Motor neuron (in vitro differentiated cells): Measurements from ENCODE around the gene ZNF292. TPM values are rescaled to one million over a fixed set of nuclear protein-coding genes. Genes with fewer than 3 reads are reported as not detected.
A peak's percentile ranks its signal among the peaks of the same experiment; 100 is the strongest.
"Not testable (repeated sequence)": the region's sequence is repeated elsewhere in the genome, so short reads cannot be mapped to it uniquely, and the experiment has no call there.

Experiments used
- ATAC-seq, 8 experiments: fragments of 200-7000 bp; cut with Tn5 transposase; replicated peaks in 6 of 8; 2 replicates each; pipeline ENCODE4 v1.8.0; 2021; ENCODE audit warnings: mild to moderate bottlenecking in 8 of 8, moderate library complexity in 8 of 8
- H3K27ac ChIP-seq, 2 donors: fragments of 250-450 bp; sonication (Bioruptor Pico); 2 replicates each; pipeline ENCODE4 v1.9.0; 2021; ENCODE audit warnings: antibody characterized with exemption in 2 of 2, mild to moderate bottlenecking in 2 of 2, moderate library complexity in 1 of 2
- H3K4me1 ChIP-seq, 2 donors: fragments of 250-450 bp; sonication (Bioruptor Pico); replicated peaks in 1 of 2; 2 replicates each; pipeline ENCODE4 v1.6.1; 2021; ENCODE audit warnings: antibody characterized with exemption in 2 of 2, mild to moderate bottlenecking in 2 of 2, moderate library complexity in 1 of 2
- H3K4me3 ChIP-seq, 5 donors: fragments of 250-450 bp; sonication (Bioruptor Pico); 2 replicates each; pipeline ENCODE4 v1.9.0; 2021; ENCODE audit warnings: antibody characterized with exemption in 5 of 5, mild to moderate bottlenecking in 5 of 5, moderate library complexity in 4 of 5
- WGBS, 10 experiments: fragments of 450-650 bp; shearing (Covaris generic); methylation state at CpG; one replicate each; pipeline ENCODE4 v1.0.0; 2022; 5-methylcytosine and 5-hydroxymethylcytosine counted together
- in situ Hi-C, 9 experiments: fragments of 400-800 bp; cut with MboI; loops; one replicate each; pipeline ENCODE4 v1.15.0; 2021; ENCODE audit warnings: low sequenced_read_pairs in 9 of 9, low pct_unique_long_range_greater_than_20kb in 2 of 9; ENCODE audit not compliant: unreplicated experiment in 9 of 9
- total RNA-seq, 8 experiments: library from RNA; unstranded; fragments of 300-600 nt; gene quantifications; 2 replicates each; pipeline versions ENCODE4 v1.2.3 to v1.2.4, GENCODE V29; 2022

Gene ZNF292
- 10 to 100 TPM; 18.2 to 67.0 (median 50.7) TPM for total RNA-seq

GRCh38 chr6:87154993-87155841 is at the start of gene ZNF292:
TSS of gene ZNF292 (plus strand) at chr6:87155565. CDS start at chr6:87155592, 27 bp downstream.
- H3K27ac ChIP-seq: peak within 1 kb of the TSS; percentile 95 to 99
- peaks cover 25 to 42% of the 10 kb centered on the region in 2 donors for H3K4me1 ChIP-seq
- peak within 1 kb of the TSS; percentile 59 to 93 (median 84) for H3K4me3 ChIP-seq
- peak; percentile 61 to 89 (median 84) for ATAC-seq
- 0 to 3% (median 0%) methylated on average over 1 to 26 of the region's 75 CpGs; no CpG with 5 or more reads in 2 of the 10 experiments for WGBS, 10 experiments
- in situ Hi-C loops: no loop called here

DNA sequence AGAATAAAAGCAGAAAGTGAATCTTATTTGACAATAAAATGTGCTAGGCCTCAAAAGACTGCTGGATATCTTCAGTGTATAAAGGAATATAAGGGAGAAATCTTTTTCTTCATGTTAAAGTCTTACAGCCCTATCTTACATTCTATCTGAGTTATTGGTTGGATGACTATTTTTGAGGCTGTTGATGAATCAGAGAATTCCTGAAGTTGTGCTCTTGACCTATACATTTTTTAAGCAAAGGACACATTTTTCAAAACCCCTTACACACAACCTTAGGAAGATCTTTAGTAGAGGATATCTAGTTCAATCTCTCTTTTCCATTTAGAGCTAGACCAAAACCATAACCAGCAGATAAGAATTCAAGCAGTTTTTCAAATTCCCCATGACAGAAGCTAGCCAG is 49.5 kb upstream of the ZNF292 start:
- in situ Hi-C loops: no loop called here
- Histone ChIP-seq H3K27ac (no peak overlapping the region), H3K4me3 (no peak overlapping the region), H3K4me1 (peaks cover 4 to 7% of the 10 kb centered on the region in 2 donors)
- no peak for ATAC-seq

DNA sequence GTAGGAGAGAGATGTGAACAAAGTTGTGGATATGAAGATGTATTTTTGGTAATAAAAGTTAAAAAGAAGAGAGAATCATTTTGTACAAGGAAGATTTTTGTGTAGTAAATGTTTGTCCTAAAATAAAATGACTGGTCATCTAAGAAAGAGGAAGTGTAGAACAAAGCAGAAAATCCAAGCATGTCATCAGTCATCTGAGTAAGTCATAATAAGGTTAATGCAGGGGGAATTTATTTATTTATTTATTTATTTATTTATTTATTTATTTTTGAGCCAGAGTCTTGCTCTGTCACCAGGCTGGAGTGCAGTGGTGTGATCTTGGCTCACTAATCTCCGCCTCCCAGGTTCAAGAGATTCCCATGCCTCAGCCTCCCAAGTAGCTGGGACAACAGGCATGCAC is 44.7 kb upstream of the ZNF292 start:
- in situ Hi-C loops: no loop called here
- WGBS, 10 experiments: 33 to 100% (median 100%) methylated on average over 1 of the region's 1 CpG; no CpG with 5 or more reads in 5 of the 10 experiments
- peaks cover 0 to 6% of the 10 kb centered on the region in 2 donors for H3K4me1 ChIP-seq
- H3K4me3 ChIP-seq: no peak overlapping the region
- no peak for ATAC-seq
- no peak overlapping the region for H3K27ac ChIP-seq

DNA sequence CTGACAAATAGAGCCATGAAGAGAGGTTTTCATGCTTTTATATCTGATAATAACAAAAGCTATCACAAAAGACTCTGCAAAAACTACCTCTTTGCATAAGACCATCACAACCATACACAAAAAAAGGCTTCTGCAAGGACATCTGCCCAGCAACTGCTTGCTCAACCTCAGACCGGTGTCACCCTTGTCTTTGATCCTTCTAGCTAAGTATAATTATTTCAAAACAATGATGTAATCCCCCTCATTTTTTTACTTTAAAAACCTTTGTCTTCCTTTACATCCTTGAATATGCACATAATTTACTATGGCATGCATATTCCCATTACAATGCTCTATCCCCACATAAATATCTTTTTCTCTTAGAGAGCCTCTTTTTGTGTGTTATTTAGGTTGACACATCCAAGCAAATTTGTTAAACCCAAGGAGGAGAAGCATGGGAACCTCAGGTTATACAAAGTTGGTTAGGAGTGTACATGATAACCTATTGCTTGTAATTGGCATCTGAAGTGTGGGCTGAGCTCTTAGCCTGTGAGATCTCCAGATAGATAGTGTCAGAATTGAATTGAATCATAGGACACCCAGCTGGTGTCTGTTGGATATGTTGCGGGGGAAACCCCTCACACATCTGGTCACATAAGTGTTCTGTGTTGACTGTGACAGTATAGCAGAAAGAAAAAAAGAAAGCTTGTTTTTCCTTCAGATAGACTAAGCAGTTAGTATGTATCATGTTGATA is 39.8 kb upstream of the ZNF292 start:
- H3K4me3 ChIP-seq: no peak overlapping the region
- in situ Hi-C loops: no loop called here
- peaks cover 0 to 6% of the 10 kb centered on the region in 2 donors for H3K4me1 ChIP-seq
- 0 to 87% (median 38%) methylated on average over 1 to 2 of the region's 2 CpGs for WGBS, 10 experiments
- no peak overlapping the region for H3K27ac ChIP-seq
- peak in 4 of 8 experiments; percentile 63 to 94 (median 82) for ATAC-seq

GRCh38 chr6:87116922-87117321 is 38.4 kb upstream of the ZNF292 start:
- in situ Hi-C loops: no loop called here
- no peak overlapping the region for H3K4me3 ChIP-seq
- peaks cover 0 to 6% of the 10 kb centered on the region in 2 donors for H3K4me1 ChIP-seq
- WGBS, 10 experiments: 0 to 100% (median 85%) methylated on average over 1 to 2 of the region's 2 CpGs; no CpG with 5 or more reads in 2 of the 10 experiments
- no peak overlapping the region for H3K27ac ChIP-seq
- no peak for ATAC-seq

- H3K27ac ChIP-seq: no peak overlapping the region
- no peak overlapping the region for H3K4me3 ChIP-seq
- 26 to 93% (median 85%) methylated on average over 2 to 4 of the region's 4 CpGs for WGBS, 10 experiments
- in situ Hi-C loops: no loop called here
- H3K4me1 ChIP-seq: peaks cover 0 to 6% of the 10 kb centered on the region in 2 donors
- no peak for ATAC-seq
Observed at GRCh38 chr6:87118054-87118453, 37.3 kb upstream of the ZNF292 start.

DNA sequence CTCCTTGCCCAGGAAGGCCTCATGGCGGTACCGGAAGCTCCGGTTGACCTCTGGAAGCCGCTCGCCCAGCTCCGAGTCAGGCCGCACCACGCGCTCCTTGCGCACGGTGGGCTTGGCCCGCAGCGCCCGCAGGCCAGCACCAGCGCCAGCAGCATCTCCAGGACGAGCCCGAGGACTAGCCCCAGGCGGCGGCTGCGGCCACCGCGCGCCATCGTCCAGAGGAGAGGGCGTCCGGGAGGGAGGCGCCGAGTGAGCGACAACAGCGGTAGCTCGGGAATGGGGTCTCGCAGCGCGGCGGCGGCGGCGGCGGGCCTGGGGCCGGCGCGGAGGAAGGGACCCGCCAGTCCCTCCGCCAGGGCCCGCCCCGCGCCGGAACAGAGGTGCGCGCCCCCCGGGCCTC is 32.9 kb upstream of the ZNF292 start:
- no peak for ATAC-seq
- WGBS, 10 experiments: 49 to 100% (median 90%) methylated on average over 1 to 24 of the region's 51 CpGs; no CpG with 5 or more reads in 4 of the 10 experiments
- Histone ChIP-seq H3K4me1 (no peaks in the 10 kb centered on the region), H3K27ac (no peak overlapping the region), H3K4me3 (no peak overlapping the region)
- in situ Hi-C loops: no loop called here

- in situ Hi-C loops: no loop called here
- Histone ChIP-seq H3K4me1 (no peaks in the 10 kb centered on the region), H3K4me3 (no peak overlapping the region), H3K27ac (no peak overlapping the region)
- no peak for ATAC-seq
- 57 to 100% (median 94%) methylated on average over 2 to 5 of the region's 5 CpGs for WGBS, 10 experiments
Observed at GRCh38 chr6:87124074-87124473, 31.3 kb upstream of the ZNF292 start.

GRCh38 chr6:87126501-87126900 is 28.9 kb upstream of the ZNF292 start:
- no peak overlapping the region for H3K27ac ChIP-seq
- no peak overlapping the region for H3K4me3 ChIP-seq
- no peaks in the 10 kb centered on the region for H3K4me1 ChIP-seq
- in situ Hi-C loops: loop anchor here in 1 of 9 experiments (25.0 kb wide), 1 partner anchor 261 kb away; no protein-coding TSS in a partner anchor
- 0 to 80% (median 25%) methylated on average over 1 of the region's 1 CpG; no CpG with 5 or more reads in 1 of the 10 experiments for WGBS, 10 experiments
- no peak for ATAC-seq

DNA sequence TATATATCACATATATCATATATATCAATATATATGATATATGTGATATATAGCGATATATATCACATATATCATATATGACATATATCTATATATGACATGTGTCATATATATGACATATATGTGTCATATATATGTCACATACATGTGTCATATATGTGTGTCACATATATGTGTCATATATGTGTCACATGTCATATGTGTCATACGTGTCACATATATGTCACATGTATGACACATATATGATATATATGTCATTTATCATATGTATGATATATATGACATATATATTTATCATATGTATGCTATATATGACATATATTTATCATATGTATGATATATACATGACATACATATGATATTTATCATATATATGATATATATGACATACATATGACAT is 27.6 kb upstream of the ZNF292 start:
- no peak overlapping the region for H3K4me3 ChIP-seq
- no peak for ATAC-seq
- 79 to 100% (median 80%) methylated on average over 2 of the region's 2 CpGs; no CpG with 5 or more reads in 7 of the 10 experiments for whole genome bisulfite sequencing, 10 experiments
- H3K27ac ChIP-seq: no peak overlapping the region
- no peaks in the 10 kb centered on the region for H3K4me1 ChIP-seq
- in situ Hi-C loops: loop anchor here in 1 of 9 experiments (25.0 kb wide), 1 partner anchor 260 kb away; no protein-coding TSS in a partner anchor

- WGBS, 10 experiments: 11% methylated on average over 1 of the region's 1 CpG; no CpG with 5 or more reads in 9 of the 10 experiments
- no peak for ATAC-seq
- Histone ChIP-seq H3K27ac (no peak overlapping the region), H3K4me3 (no peak overlapping the region), H3K4me1 (no peaks in the 10 kb centered on the region)
- in situ Hi-C loops: loop anchor here in 1 of 9 experiments (25.0 kb wide), 1 partner anchor 250 kb away; no protein-coding TSS in a partner anchor
Observed at GRCh38 chr6:87136963-87137362, 18.4 kb upstream of the ZNF292 start.

DNA sequence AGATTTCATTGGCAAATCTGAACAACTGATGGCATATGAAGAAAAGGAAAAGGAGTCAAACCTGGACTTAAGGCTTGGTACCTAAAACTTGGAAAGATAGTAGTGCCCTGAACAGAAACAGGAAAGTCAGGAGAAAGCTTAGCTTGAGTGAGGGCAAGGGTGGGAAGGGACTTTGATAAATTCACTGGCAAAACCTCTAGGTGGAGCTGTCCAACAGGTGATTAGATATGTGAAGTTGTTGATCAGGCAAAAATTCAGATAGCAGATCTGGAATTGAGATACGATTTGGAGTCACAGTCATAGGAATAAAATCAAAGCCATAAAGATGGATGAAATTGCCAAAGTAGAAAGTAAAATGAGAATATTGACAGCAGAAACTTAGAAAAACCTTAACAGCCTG is 16.1 kb upstream of the ZNF292 start:
- WGBS, 10 experiments: 0 to 67% (median 50%) methylated on average over 1 of the region's 1 CpG; no CpG with 5 or more reads in 2 of the 10 experiments
- no peak overlapping the region for H3K27ac ChIP-seq
- peak in 3 of 8 experiments; percentile 74 to 80 (median 76) for ATAC-seq
- H3K4me1 ChIP-seq: no peaks in the 10 kb centered on the region
- no peak overlapping the region for H3K4me3 ChIP-seq
- in situ Hi-C loops: loop anchor here in 1 of 9 experiments (25.0 kb wide), 1 partner anchor 248 kb away; no protein-coding TSS in a partner anchor

DNA sequence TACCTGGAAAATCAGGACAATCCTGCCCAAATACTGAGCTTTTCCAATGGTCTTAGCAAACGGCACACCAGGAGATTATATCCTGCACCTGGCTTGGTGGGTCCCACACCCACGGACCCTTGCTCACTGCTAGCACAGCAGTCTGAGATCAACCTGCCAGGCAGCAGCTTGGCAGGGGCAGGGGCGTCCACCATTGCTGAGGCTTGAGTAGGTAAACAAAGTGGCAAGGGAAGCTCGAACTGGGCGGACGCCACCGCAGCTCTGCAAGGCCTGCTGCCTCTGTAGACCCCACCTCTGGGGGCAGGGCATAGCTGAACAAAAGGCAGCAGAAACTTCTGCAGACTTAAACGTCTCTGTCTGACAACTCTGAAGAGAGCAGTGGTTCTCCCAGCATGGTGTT is 15.4 kb upstream of the ZNF292 start:
- ATAC-seq, H3K4me3 ChIP-seq: not testable (repeated sequence)

More for the DNA sequence above, 15.4 kb upstream of the ZNF292 start:
- in situ Hi-C loops: loop anchor here in 1 of 9 experiments (25.0 kb wide), 1 partner anchor 247 kb away; no protein-coding TSS in a partner anchor
- WGBS, 10 experiments: 60 to 100% (median 83%) methylated on average over 1 to 4 of the region's 8 CpGs; no CpG with 5 or more reads in 5 of the 10 experiments
- H3K4me1 ChIP-seq, H3K27ac ChIP-seq: not testable (repeated sequence)
